22Rv1 (cell line): ENCODE results near the gene RNF157.
"Not testable (repeated sequence)": the region's sequence is repeated elsewhere in the genome, so short reads cannot be mapped to it uniquely, and the experiment has no call there.

Experiments
- H3K27ac ChIP-seq: fragments of 450-650 bp; 2 replicates; pipeline ENCODE4 v1.5.1; 2017
- CTCF ChIP-seq: fragments of 450-650 bp; IDR thresholded peaks from 2 replicates; pipeline ENCODE4 v1.5.1; 2017; ENCODE audit warnings: mild to moderate bottlenecking
- ZFX ChIP-seq: fragments of 450-650 bp; IDR thresholded peaks from 2 replicates; pipeline ENCODE4 v1.6.1; 2017; ENCODE audit warnings: antibody characterized with exemption, borderline replicate concordance

The RNF157 gene

DNA sequence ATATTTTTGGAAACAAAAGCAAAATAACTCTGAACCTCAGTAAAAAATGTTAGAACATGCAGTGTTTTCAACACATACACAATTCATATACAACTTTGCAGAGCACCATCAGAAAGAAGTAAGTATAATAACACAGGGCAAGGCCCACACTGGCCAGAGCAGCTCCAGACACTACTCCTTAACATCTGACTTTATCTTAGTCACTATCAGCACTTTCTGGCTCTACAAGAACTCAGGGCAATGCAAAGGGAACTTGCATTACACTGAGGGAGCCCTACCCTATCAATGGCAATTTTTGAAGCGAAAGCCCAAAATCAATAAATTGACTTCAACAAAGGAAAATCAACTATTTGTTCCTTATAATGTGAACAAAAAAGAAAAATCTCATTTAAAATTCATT lies 16.5 kb downstream of the RNF157 start:
- no peak overlapping the region for H3K27ac ChIP-seq
- TF ChIP-seq CTCF, result no peak
- no peak for TF ChIP-seq ZFX

- no peak for TF ChIP-seq CTCF
- no peak for TF ChIP-seq ZFX
- no peak overlapping the region for H3K27ac ChIP-seq
These were observed 20.5 kb downstream of the RNF157 start for GRCh38 chr17:76219670-76220383.

DNA sequence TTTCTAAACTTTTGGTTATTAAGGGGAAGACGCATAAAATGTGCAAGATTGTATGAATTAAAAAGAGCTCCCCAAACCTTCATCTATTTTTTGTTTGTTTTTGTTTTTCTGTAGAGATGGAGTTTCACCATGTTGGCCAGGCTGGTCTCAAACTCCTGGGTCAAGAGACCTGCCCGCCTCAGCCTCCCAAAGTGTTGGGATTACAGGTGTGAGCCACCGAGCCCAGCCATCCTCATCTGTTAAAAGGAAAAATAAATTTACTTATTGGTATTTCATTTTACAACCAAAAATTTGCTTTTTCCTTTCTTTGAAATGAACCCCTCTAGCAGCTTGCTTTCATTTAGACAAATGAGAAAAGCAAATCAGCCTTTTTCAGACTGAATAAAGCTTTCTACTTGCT lies 23.2 kb downstream of the RNF157 start:
- no peak for TF ChIP-seq CTCF
- TF ChIP-seq ZFX, result no peak
- no peak overlapping the region for H3K27ac ChIP-seq

- no peak overlapping the region for H3K27ac ChIP-seq
- no peak for TF ChIP-seq CTCF
- TF ChIP-seq ZFX, result no peak
These were observed 26.8 kb downstream of the RNF157 start for GRCh38 chr17:76213491-76213890.

GRCh38 chr17:76208120-76208519 lies 32.2 kb downstream of the RNF157 start:
- no peak overlapping the region for H3K27ac ChIP-seq
- TF ChIP-seq ZFX, result no peak
- TF ChIP-seq CTCF, result no peak

DNA sequence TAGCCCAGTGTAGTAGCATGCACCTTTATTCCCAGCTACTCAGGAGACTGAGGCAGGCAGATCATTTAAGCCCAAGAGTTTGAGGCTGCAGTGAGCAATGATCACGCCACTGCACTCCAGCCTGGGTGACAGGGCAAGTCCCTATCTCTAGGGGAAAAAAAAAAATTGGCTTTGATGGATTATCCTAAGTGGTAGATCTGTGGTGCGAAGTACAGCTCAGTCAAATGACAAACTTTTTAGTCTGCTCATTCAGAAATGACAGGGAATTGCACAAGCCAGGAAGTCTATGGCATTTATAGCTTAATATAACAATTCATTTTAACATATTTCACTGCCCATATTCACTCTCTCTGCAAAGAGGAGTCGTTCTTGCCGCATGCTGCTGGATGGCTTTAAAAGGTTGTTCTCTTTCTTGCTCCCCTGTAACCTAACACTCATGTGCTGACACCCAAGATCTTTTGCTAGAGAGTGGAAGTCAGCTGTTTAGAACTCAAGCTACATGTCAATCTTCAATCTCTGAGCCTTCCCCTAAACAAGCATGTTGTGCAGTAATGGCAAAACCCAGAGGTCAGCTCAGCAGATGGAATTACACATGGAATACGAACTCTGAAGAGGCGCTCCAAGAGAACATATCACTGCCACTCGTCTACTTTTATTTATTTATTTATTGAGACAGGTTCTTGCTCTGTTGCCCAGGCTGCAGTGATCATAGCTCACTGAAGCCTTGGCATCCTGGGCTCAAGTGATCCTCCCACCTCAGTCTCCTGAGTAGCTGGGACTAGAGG lies 32.8 kb downstream of the RNF157 start:
- H3K27ac ChIP-seq, result no peak overlapping the region
- TF ChIP-seq ZFX (no peak), CTCF (no peak)

GRCh38 chr17:76205542-76206144 lies 34.6 kb downstream of the RNF157 start:
- not testable (repeated sequence) for H3K27ac ChIP-seq
